B cell (primary cell): Measurements from ENCODE around the gene OLFM2. TPM values are rescaled to one million over a fixed set of nuclear protein-coding genes. Genes with fewer than 3 reads are reported as not detected.
"Not testable (repeated sequence)": the region's sequence is repeated elsewhere in the genome, so short reads cannot be mapped to it uniquely, and the experiment has no call there.

Experiments
- ATAC-seq: fragments of 200-7000 bp; cut with Tn5 transposase; one replicate; pipeline ENCODE4 v1.10.0; 2021; ENCODE audit warnings: low read depth, mild to moderate bottlenecking, moderate number of reproducible peaks, moderate library complexity
- CTCF ChIA-PET: fragments of 350-600 bp; sonication (Branson Sonifier 250); formaldehyde crosslinking; loops from one replicate; lab custom pipeline; 2021; ENCODE audit warnings: antibody characterized with exemption, inconsistent platforms; lab: Charles Lee
- POLR2A ChIA-PET: fragments of 350-600 bp; sonication (Branson Sonifier 250); formaldehyde crosslinking; loops from one replicate; lab custom pipeline; 2021; ENCODE audit warnings: antibody characterized with exemption; lab: Charles Lee
- DNase-seq: peaks from one replicate; pipeline ENCODE4 v3.0.0; 2013
- H2AFZ ChIP-seq: 2 replicates; pipeline ENCODE4 v1.6.1; 2012; ENCODE audit warnings: mild to moderate bottlenecking, low read depth, low read length; ENCODE audit not compliant: insufficient read depth, poor library complexity, severe bottlenecking
- H3K27ac ChIP-seq, 2 donors: 1 replicate in 1 of 2; 2 replicates in 1 of 2; pipeline ENCODE4 v1.5.1; 2012 to 2013; ENCODE audit warnings: low read length in 2 of 2, mild to moderate bottlenecking in 2 of 2, moderate library complexity in 1 of 2
- H3K27me3 ChIP-seq, 4 experiments: fragments of 200-600 bp in 1 of 4; sonication (generic) in 1 of 4; replicated peaks in 1 of 4; 1 replicate in 2 of 4; 2 replicates in 2 of 4; pipeline versions ENCODE4 v1.6.1 to v1.7.0; 2013 to 2016; ENCODE audit warnings: low read length in 3 of 4, mild to moderate bottlenecking in 2 of 4, mixed read lengths in 1 of 4, moderate library complexity in 1 of 4; ENCODE audit not compliant: insufficient read depth in 4 of 4, control insufficient read depth in 3 of 4; ENCODE audit errors: control extremely low read depth in 1 of 4
- H3K36me3 ChIP-seq, 2 experiments: replicated peaks in 1 of 2; 1 replicate in 1 of 2; 2 replicates in 1 of 2; pipeline versions ENCODE4 v1.6.1 to v1.7.1; 2013; ENCODE audit warnings: low read length in 1 of 2; ENCODE audit not compliant: insufficient read depth in 2 of 2, control insufficient read depth in 1 of 2; ENCODE audit errors: control extremely low read depth in 1 of 2, extremely low read depth in 1 of 2
- H3K4me1 ChIP-seq, 2 donors: fragments of 200-600 bp in 1 of 2; sonication (generic) in 1 of 2; 1 replicate in 1 of 2; 2 replicates in 1 of 2; pipeline versions ENCODE4 v1.5.1 to v1.6.1; 2013 to 2017; ENCODE audit warnings: low read length in 2 of 2; ENCODE audit not compliant: control insufficient read depth in 2 of 2, insufficient read depth in 2 of 2
- H3K4me2 ChIP-seq: replicated peaks from 2 replicates; pipeline ENCODE3; 2012; ENCODE audit warnings: mild to moderate bottlenecking, low read depth, low read length; ENCODE audit not compliant: poor library complexity, severe bottlenecking
- H3K4me3 ChIP-seq, 5 experiments: fragments of 200-600 bp in 1 of 5; sonication (generic) in 1 of 5; 1 replicate in 3 of 5; 2 replicates in 2 of 5; pipeline versions ENCODE4 v1.5.1 to v1.7.0; 2011 to 2016; ENCODE audit warnings: low read length in 4 of 5, mild to moderate bottlenecking in 4 of 5, low read depth in 2 of 5, control low read depth in 1 of 5, moderate library complexity in 1 of 5; ENCODE audit not compliant: insufficient read depth in 1 of 5; ENCODE audit errors: control extremely low read depth in 1 of 5, extremely low read depth in 1 of 5
- H3K79me2 ChIP-seq: fragments of 200-600 bp; sonication (generic); one replicate; pipeline ENCODE4 v1.6.0; 2016; ENCODE audit warnings: low read length; ENCODE audit not compliant: control insufficient read depth, insufficient read depth
- H3K9ac ChIP-seq: fragments of 200-600 bp; sonication (generic); 2 replicates; pipeline ENCODE4 v1.6.1; 2017; ENCODE audit warnings: mild to moderate bottlenecking, low read length, moderate library complexity
- H3K9me3 ChIP-seq, 3 donors: one replicate each; pipeline versions ENCODE4 v1.6.1 to v1.7.1; 2013; ENCODE audit warnings: low read length in 2 of 3; ENCODE audit not compliant: control insufficient read depth in 2 of 3, insufficient read depth in 1 of 3; ENCODE audit errors: control extremely low read depth in 1 of 3
- H4K20me1 ChIP-seq: 2 replicates; pipeline ENCODE4 v1.6.0; 2012; ENCODE audit warnings: mild to moderate bottlenecking, low read length; ENCODE audit not compliant: insufficient read depth, control insufficient read depth, poor library complexity, severe bottlenecking
- H3K27ac Mint-ChIP-seq: one replicate; pipeline ENCODE4 v1.8.0; 2021; ENCODE audit warnings: mixed read lengths
- H3K27me3 Mint-ChIP-seq: one replicate; pipeline ENCODE4 v1.8.0; 2021; ENCODE audit warnings: mixed read lengths
- H3K4me1 Mint-ChIP-seq: one replicate; pipeline ENCODE4 v1.8.0; 2021; ENCODE audit warnings: mixed read lengths
- H3K4me3 Mint-ChIP-seq: one replicate; pipeline ENCODE4 v1.8.0; 2021; ENCODE audit warnings: mixed read lengths
- H3K9me3 Mint-ChIP-seq: one replicate; pipeline ENCODE4 v1.8.0; 2022; ENCODE audit warnings: mixed read lengths; ENCODE audit not compliant: insufficient read depth
- EZH2 ChIP-seq: IDR thresholded peaks from 2 replicates; pipeline ENCODE4 v1.6.1; 2012; ENCODE audit warnings: borderline replicate concordance, low read depth, mild to moderate bottlenecking, moderate library complexity, low read length; ENCODE audit not compliant: insufficient read depth, poor library complexity, severe bottlenecking
- WGBS: methylation state at CpG from one replicate; pipeline ENCODE4 v1.1.5; 2013; ENCODE audit warnings: missing lambda C conversion rate; ENCODE audit not compliant: insufficient coverage; 5-methylcytosine and 5-hydroxymethylcytosine counted together
- intact Hi-C: fragments of 100-400 bp; cut with micrococcal nuclease; formaldehyde crosslinking; loops from one replicate; pipeline ENCODE4 v1.10.0; 2022
- polyA plus RNA-seq: library from polyadenylated mRNA; depleted of rRNA; stranded (reverse); fragments of >200 nt; gene quantifications from 2 replicates; pipeline ENCODE4 v1.2.3, GENCODE V29; 2012
- total RNA-seq, 2 donors: library from RNA; stranded (reverse); fragments of 120-200 nt in 1 of 2; gene quantifications; 1 replicate in 1 of 2; 2 replicates in 1 of 2; pipeline versions ENCODE4 v1.2.3 to v1.2.4, GENCODE V29; 2013 to 2022
- TF ChIP-seq, protein P1 (sequence below): fragments of 200-600 bp; IDR thresholded peaks from one replicate; pipeline ENCODE4 v1.8.0; 2022; ENCODE audit warnings: antibody characterized with exemption, mild to moderate bottlenecking

OLFM2 gene
- total and polyA plus RNA-seq, 2 donors (not counting 1 experiment from before 2014, with no cell fraction given): 0.15 TPM; not detected in 1

DNA sequence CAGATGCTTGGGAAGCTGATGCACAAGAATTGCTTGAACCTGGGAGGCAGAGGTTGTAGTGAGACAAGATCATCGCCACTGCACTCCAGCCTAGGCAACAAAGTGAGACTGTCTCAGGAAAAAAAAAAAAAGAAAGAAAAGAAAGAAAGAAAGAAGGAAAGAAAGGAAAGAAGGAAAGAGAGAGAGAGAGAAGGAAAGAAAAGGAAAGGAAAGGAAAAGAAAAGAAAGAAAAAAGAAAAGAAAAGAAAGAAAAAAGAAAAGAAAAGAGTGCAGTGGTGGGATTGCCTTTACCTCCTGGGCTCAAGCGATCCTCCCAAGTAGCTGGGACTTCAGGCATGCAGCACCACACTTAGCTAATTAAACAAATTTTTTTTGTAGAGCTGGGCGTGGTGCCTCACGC is 12.9 kb downstream of the OLFM2 start:
- Histone ChIP-seq H3K9ac (no peak overlapping the region), H3K79me2 (no peaks in the 10 kb centered on the region), H3K36me3 (no peaks in the 10 kb centered on the region), H3K9me3 (peaks cover 0 to 7% (median 0%) of the 10 kb centered on the region in 3 donors), H3K27me3 (peaks cover 0 to 3% (median 0%) of the 10 kb centered on the region in 4 experiments), H3K27ac (no peak overlapping the region), H3K4me2 (no peak overlapping the region), H2AFZ (no peak overlapping the region), H3K4me3 (no peak overlapping the region), H3K4me1 (no peaks in the 10 kb centered on the region), H4K20me1 (no peaks in the 10 kb centered on the region)
- WGBS: no CpG with 5 or more reads among the region's 4 CpGs
- intact Hi-C loops: no loop called here
- DNase-seq (no peak), ATAC-seq (no peak)
- H3K4me3 Mint-ChIP-seq: no peak overlapping the region
- POLR2A ChIA-PET: no interaction called here
- CTCF ChIA-PET: interaction anchor here (1.4 kb wide), 1 partner anchor 9 kb away, joined by 3 read pairs; no protein-coding TSS in a partner anchor
- H3K27me3 Mint-ChIP-seq: peaks cover 20% of the 10 kb centered on the region
- TF ChIP-seq, protein P1, sequence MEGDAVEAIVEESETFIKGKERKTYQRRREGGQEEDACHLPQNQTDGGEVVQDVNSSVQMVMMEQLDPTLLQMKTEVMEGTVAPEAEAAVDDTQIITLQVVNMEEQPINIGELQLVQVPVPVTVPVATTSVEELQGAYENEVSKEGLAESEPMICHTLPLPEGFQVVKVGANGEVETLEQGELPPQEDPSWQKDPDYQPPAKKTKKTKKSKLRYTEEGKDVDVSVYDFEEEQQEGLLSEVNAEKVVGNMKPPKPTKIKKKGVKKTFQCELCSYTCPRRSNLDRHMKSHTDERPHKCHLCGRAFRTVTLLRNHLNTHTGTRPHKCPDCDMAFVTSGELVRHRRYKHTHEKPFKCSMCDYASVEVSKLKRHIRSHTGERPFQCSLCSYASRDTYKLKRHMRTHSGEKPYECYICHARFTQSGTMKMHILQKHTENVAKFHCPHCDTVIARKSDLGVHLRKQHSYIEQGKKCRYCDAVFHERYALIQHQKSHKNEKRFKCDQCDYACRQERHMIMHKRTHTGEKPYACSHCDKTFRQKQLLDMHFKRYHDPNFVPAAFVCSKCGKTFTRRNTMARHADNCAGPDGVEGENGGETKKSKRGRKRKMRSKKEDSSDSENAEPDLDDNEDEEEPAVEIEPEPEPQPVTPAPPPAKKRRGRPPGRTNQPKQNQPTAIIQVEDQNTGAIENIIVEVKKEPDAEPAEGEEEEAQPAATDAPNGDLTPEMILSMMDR: no peak
- no peak for TF ChIP-seq EZH2
- H3K27ac Mint-ChIP-seq: no peak overlapping the region
- no peaks in the 10 kb centered on the region for H3K9me3 Mint-ChIP-seq
- peaks cover 3% of the 10 kb centered on the region for H3K4me1 Mint-ChIP-seq

DNA sequence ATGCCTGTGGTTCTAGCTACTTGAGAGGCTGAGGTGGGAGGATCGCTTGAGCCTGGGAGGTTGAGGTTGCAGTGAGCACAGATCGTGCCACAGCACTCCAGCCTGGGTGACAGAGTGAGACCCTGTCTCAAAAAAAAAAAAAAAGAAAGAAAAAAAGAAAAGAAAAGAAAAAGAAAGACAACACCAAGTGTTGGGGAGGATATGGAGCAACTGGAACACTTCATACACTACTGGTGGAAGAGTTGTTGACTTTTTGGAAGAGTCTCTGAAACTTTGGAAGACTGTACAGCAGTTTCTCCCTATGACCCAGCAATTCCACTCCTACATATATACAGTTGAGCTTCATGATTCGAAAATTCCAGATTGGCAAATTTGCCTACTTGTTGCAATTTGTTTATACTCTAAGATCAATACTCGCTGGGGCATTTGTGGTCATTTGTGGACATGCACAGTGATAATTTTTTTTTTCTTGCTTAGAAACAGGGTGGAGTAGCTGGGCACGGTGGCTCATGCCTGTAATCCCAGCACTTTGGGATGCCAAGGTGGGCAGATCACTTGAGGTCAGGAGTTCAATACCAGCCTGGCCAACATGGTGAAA is 13.4 kb downstream of the OLFM2 start:
- H3K27ac Mint-ChIP-seq, H3K27ac ChIP-seq, DNase-seq, H3K4me1 Mint-ChIP-seq, H3K9me3 ChIP-seq, H2AFZ ChIP-seq, H3K27me3 ChIP-seq, H3K9ac ChIP-seq, H3K4me3 Mint-ChIP-seq, H3K36me3 ChIP-seq, H3K4me3 ChIP-seq, intact Hi-C loops, ATAC-seq, H4K20me1 ChIP-seq, H3K4me2 ChIP-seq, H3K4me1 ChIP-seq, H3K79me2 ChIP-seq, H3K9me3 Mint-ChIP-seq: not testable (repeated sequence)
- peaks cover 24% of the 10 kb centered on the region for H3K27me3 Mint-ChIP-seq
- WGBS: 92% methylated on average over 2 of the region's 5 CpGs
- CTCF ChIA-PET: interaction anchor here (1.1 to 1.4 kb wide), 2 partner anchors 10 to 105 kb away, joined by 3 read pairs; no protein-coding TSS in a partner anchor
- POLR2A ChIA-PET: interaction anchor here (0.7 kb wide), 1 partner anchor 313 kb away, joined by 5 read pairs; no protein-coding TSS in a partner anchor
